Adipocyte (in vitro differentiated cells): ENCODE data around the gene IGSF10.
"Not testable (repeated sequence)": the region's sequence is repeated elsewhere in the genome, so short reads cannot be mapped to it uniquely, and the experiment has no call there.

Experiments
- DNase-seq: peaks from one replicate; pipeline ENCODE4 v3.0.0-alpha.2; 2015; ENCODE audit warnings: low read depth
- H3K27me3 ChIP-seq: replicated peaks from 2 replicates; pipeline ENCODE4 v1.7.0; 2013; ENCODE audit warnings: mild to moderate bottlenecking, low read length, moderate library complexity; ENCODE audit not compliant: control insufficient read depth, insufficient read depth
- H3K36me3 ChIP-seq: 2 replicates; pipeline ENCODE4 v1.7.0; 2013; ENCODE audit warnings: low read length, mild to moderate bottlenecking, moderate library complexity; ENCODE audit not compliant: control insufficient read depth, insufficient read depth, severe bottlenecking
- H3K4me1 ChIP-seq: 2 replicates; pipeline ENCODE4 v1.7.0; 2013; ENCODE audit warnings: mild to moderate bottlenecking, low read length, moderate library complexity; ENCODE audit not compliant: control insufficient read depth, insufficient read depth
- H3K4me3 ChIP-seq: 2 replicates; pipeline ENCODE4 v1.7.0; 2013; ENCODE audit warnings: mild to moderate bottlenecking, low read length, moderate library complexity
- H3K9ac ChIP-seq: 2 replicates; pipeline ENCODE4 v1.7.0; 2013; ENCODE audit warnings: mild to moderate bottlenecking, low read length, moderate library complexity
- H3K9me3 ChIP-seq: 2 replicates; pipeline ENCODE4 v1.7.0; 2013; ENCODE audit warnings: mild to moderate bottlenecking, low read length, moderate library complexity; ENCODE audit not compliant: control insufficient read depth

The IGSF10 gene

GRCh38 chr3:151460774-151461450 is at the start of gene IGSF10:
Gene IGSF10 (minus strand): TSS chr3:151461061. CDS start chr3:151458709, 2,352 bp downstream.
- Histone ChIP-seq H3K9me3 (no peaks in the 10 kb centered on the region), H3K4me1 (peaks cover 4% of the 10 kb centered on the region), H3K4me3 (peak within 1 kb of the TSS; percentile 79), H3K27me3 (peaks cover 39% of the 10 kb centered on the region), H3K9ac (peak within 1 kb of the TSS; percentile 43), H3K36me3 (no peaks in the 10 kb centered on the region)
- peak; percentile 38 for DNase-seq

GRCh38 chr3:151509468-151510135 is 48.7 kb upstream of the IGSF10 start:
- H3K9ac ChIP-seq, H3K9me3 ChIP-seq, H3K27me3 ChIP-seq, H3K36me3 ChIP-seq, DNase-seq, H3K4me3 ChIP-seq, H3K4me1 ChIP-seq: not testable (repeated sequence)

- H3K27me3 ChIP-seq, result no peaks in the 10 kb centered on the region
Measured at GRCh38 chr3:151504606-151505005, 43.7 kb upstream of the IGSF10 start.

GRCh38 chr3:151503074-151503473 is 42.2 kb upstream of the IGSF10 start:
- H3K9me3 ChIP-seq, result no peaks in the 10 kb centered on the region
- peaks cover 14% of the 10 kb centered on the region for H3K4me1 ChIP-seq
- H3K27me3 ChIP-seq, result no peaks in the 10 kb centered on the region
- no peak overlapping the region for H3K9ac ChIP-seq
- no peaks in the 10 kb centered on the region for H3K36me3 ChIP-seq
- no peak overlapping the region for H3K4me3 ChIP-seq
- no peak for DNase-seq

More at GRCh38 chr3:151504606-151505005, 43.7 kb upstream of the IGSF10 start:
- H3K4me1 ChIP-seq, result peaks cover 14% of the 10 kb centered on the region
- H3K4me3 ChIP-seq, result no peak overlapping the region
- H3K36me3 ChIP-seq, result no peaks in the 10 kb centered on the region
- H3K9me3 ChIP-seq, result no peaks in the 10 kb centered on the region
- no peak overlapping the region for H3K9ac ChIP-seq
- DNase-seq, result no peak

- no peak for DNase-seq
- Histone ChIP-seq H3K4me1 (peaks cover 14% of the 10 kb centered on the region), H3K4me3 (no peak overlapping the region), H3K9ac (peak overlapping the region; percentile 59), H3K9me3 (no peaks in the 10 kb centered on the region), H3K27me3 (no peaks in the 10 kb centered on the region), H3K36me3 (no peaks in the 10 kb centered on the region)
Measured at GRCh38 chr3:151501923-151502632, 41.2 kb upstream of the IGSF10 start.

- peaks cover 14% of the 10 kb centered on the region for H3K4me1 ChIP-seq
- no peaks in the 10 kb centered on the region for H3K27me3 ChIP-seq
- no peaks in the 10 kb centered on the region for H3K9me3 ChIP-seq
- DNase-seq, result peak; percentile 43
- H3K4me3 ChIP-seq, result no peak overlapping the region
- H3K36me3 ChIP-seq, result no peaks in the 10 kb centered on the region
- H3K9ac ChIP-seq, result no peak overlapping the region
Measured at GRCh38 chr3:151501171-151501922, 40.5 kb upstream of the IGSF10 start.

GRCh38 chr3:151499168-151499567 is 38.3 kb upstream of the IGSF10 start:
- Histone ChIP-seq H3K27me3 (no peaks in the 10 kb centered on the region), H3K4me1 (peaks cover 14% of the 10 kb centered on the region), H3K36me3 (no peaks in the 10 kb centered on the region), H3K9ac (no peak overlapping the region), H3K4me3 (no peak overlapping the region), H3K9me3 (no peaks in the 10 kb centered on the region)
- no peak for DNase-seq

GRCh38 chr3:151491525-151491924 is 30.7 kb upstream of the IGSF10 start:
- Histone ChIP-seq H3K36me3 (no peaks in the 10 kb centered on the region), H3K4me3 (no peak overlapping the region), H3K27me3 (no peaks in the 10 kb centered on the region), H3K9me3 (no peaks in the 10 kb centered on the region), H3K9ac (no peak overlapping the region), H3K4me1 (no peaks in the 10 kb centered on the region)
- no peak for DNase-seq

- not testable (repeated sequence) for H3K27me3 ChIP-seq, H3K9ac ChIP-seq
Measured at GRCh38 chr3:151487833-151488232, 27.0 kb upstream of the IGSF10 start.

GRCh38 chr3:151483961-151484520 is 23.2 kb upstream of the IGSF10 start:
- H3K4me1 ChIP-seq, result no peaks in the 10 kb centered on the region
- no peaks in the 10 kb centered on the region for H3K36me3 ChIP-seq
- DNase-seq, result no peak
- H3K9me3 ChIP-seq, result peaks cover 16% of the 10 kb centered on the region
- no peak overlapping the region for H3K9ac ChIP-seq
- H3K27me3 ChIP-seq, result no peaks in the 10 kb centered on the region
- H3K4me3 ChIP-seq, result no peak overlapping the region

More at GRCh38 chr3:151487833-151488232, 27.0 kb upstream of the IGSF10 start:
- DNase-seq, H3K36me3 ChIP-seq, H3K4me1 ChIP-seq, H3K9me3 ChIP-seq, H3K4me3 ChIP-seq: not testable (repeated sequence)
